HCT116 (cell line): ENCODE data around the gene NDUFS3. TPM values are rescaled to one million over a fixed set of nuclear protein-coding genes. Genes with fewer than 3 reads are reported as not detected.
A peak's percentile ranks its signal among the peaks of the same experiment; 100 is the strongest.
"Not testable (repeated sequence)": the region's sequence is repeated elsewhere in the genome, so short reads cannot be mapped to it uniquely, and the experiment has no call there.

ENCODE experiments used
- ATAC-seq: fragments of 200-7000 bp; cut with Tn5 transposase; 2 replicates; pipeline ENCODE4 v1.9.1; 2020; ENCODE audit warnings: mild to moderate bottlenecking, moderate library complexity
- BruUV-seq: library from RNA; stranded (reverse); fragments of 400-500 nt; replicated peaks from 2 replicates; lab custom pipeline; 2021; lab: Mats Ljungman, UMichigan
- CTCF ChIA-PET: fragments of 300-600 bp; sonication (Branson Sonifier 250); formaldehyde crosslinking; loops from one replicate; lab custom pipeline; 2021; ENCODE audit warnings: antibody characterized with exemption; lab: Charles Lee
- POLR2A ChIA-PET: fragments of 300-600, 350-600 bp; sonication (Branson Sonifier 250); formaldehyde crosslinking; loops from one replicate; lab custom pipeline; 2021; ENCODE audit warnings: antibody characterized with exemption; lab: Charles Lee
- RAD21 ChIA-PET, 2 experiments: fragments of 300-600 bp; sonication (Branson Sonifier 250); formaldehyde crosslinking; loops; one replicate each; lab custom pipeline; 2023; ENCODE audit warnings: low total read pairs in 2 of 2; ENCODE audit not compliant: uncharacterized antibody in 2 of 2, unreplicated experiment in 2 of 2, low non-redundant PET in 1 of 2; lab: Charles Lee
- DNase-seq: peaks from one replicate; pipeline ENCODE4 v3.0.0-alpha.2; 2010; ENCODE audit warnings: low read depth, low spot score
- H2AFZ ChIP-seq: fragments of 200-600 bp; shearing (Covaris generic), sonication (generic); 2 replicates; pipeline ENCODE4 v1.6.1; 2017; ENCODE audit warnings: low read depth, mixed run types, mixed read lengths, antibody characterized with exemption, low read length; ENCODE audit not compliant: poor library complexity, severe bottlenecking
- H3K27ac ChIP-seq: 2 replicates; pipeline ENCODE4 v1.5.1; 2012; ENCODE audit warnings: low read depth, low read length
- H3K27me3 ChIP-seq: fragments of 200-600 bp; sonication (generic); 2 replicates; pipeline ENCODE4 v1.6.1; 2016; ENCODE audit warnings: mixed run types, low read length, mixed read lengths; ENCODE audit not compliant: insufficient read depth
- H3K36me3 ChIP-seq, 2 experiments: fragments of 200-500 bp in 1 of 2; fragments of 200-600 bp in 1 of 2; sonication (Bioruptor generic) in 1 of 2; sonication (generic) in 1 of 2; 2 replicates each; pipeline versions ENCODE4 v1.5.1 to v1.6.1; 2014 to 2016; ENCODE audit warnings: low read length in 2 of 2, inconsistent platforms in 1 of 2, mixed read lengths in 1 of 2, mixed run types in 1 of 2; ENCODE audit not compliant: insufficient read depth in 2 of 2, control insufficient read depth in 1 of 2
- H3K4me1 ChIP-seq, 2 experiments: fragments of 200-600 bp in 1 of 2; sonication (generic) in 1 of 2; 2 replicates each; pipeline versions ENCODE4 v1.5.1 to v1.6.1; 2012 to 2017; ENCODE audit warnings: low read length in 2 of 2, inconsistent platforms in 1 of 2, mild to moderate bottlenecking in 1 of 2, mixed read lengths in 1 of 2, mixed run types in 1 of 2, moderate library complexity in 1 of 2; ENCODE audit not compliant: insufficient read depth in 2 of 2, control insufficient read depth in 1 of 2
- H3K4me2 ChIP-seq: fragments of 200-600 bp; sonication (generic); 2 replicates; pipeline ENCODE4 v1.6.1; 2017; ENCODE audit warnings: mixed run types, low read length, mixed read lengths
- H3K4me3 ChIP-seq, 2 experiments: fragments of 200-600 bp in 1 of 2; sonication (generic) in 1 of 2; replicated peaks in 1 of 2; 2 replicates each; pipeline ENCODE4 v1.5.1; 2011 to 2016; ENCODE audit warnings: low read length in 2 of 2, control low read depth in 1 of 2, low read depth in 1 of 2, mild to moderate bottlenecking in 1 of 2, mixed read lengths in 1 of 2, mixed run types in 1 of 2
- H3K79me2 ChIP-seq: fragments of 200-600 bp; sonication (generic); 2 replicates; pipeline ENCODE4 v1.6.1; 2017; ENCODE audit warnings: mild to moderate bottlenecking, mixed run types, low read length, moderate library complexity, mixed read lengths; ENCODE audit not compliant: insufficient read depth
- H3K9ac ChIP-seq: fragments of 200-600 bp; sonication (generic); 2 replicates; pipeline ENCODE4 v1.6.1; 2016; ENCODE audit warnings: low read length, mixed read lengths
- H3K9me2 ChIP-seq: fragments of 200-600 bp; sonication (generic), shearing (Covaris generic); 2 replicates; pipeline ENCODE4 v1.6.1; 2017; ENCODE audit warnings: mixed run types, mild to moderate bottlenecking, moderate library complexity; ENCODE audit not compliant: insufficient read depth
- H3K9me3 ChIP-seq, 2 experiments: fragments of 200-500 bp in 1 of 2; fragments of 200-600 bp in 1 of 2; sonication (Bioruptor generic) in 1 of 2; sonication (generic) in 1 of 2; 2 replicates each; pipeline ENCODE4 v1.6.1; 2014 to 2017; ENCODE audit warnings: low read length in 2 of 2, mixed read lengths in 2 of 2, inconsistent platforms in 1 of 2, low read depth in 1 of 2, mild to moderate bottlenecking in 1 of 2, mixed run types in 1 of 2, moderate library complexity in 1 of 2; ENCODE audit not compliant: control insufficient read depth in 1 of 2, insufficient read depth in 1 of 2
- H4K20me1 ChIP-seq: fragments of 200-600 bp; sonication (generic), shearing (Covaris generic); 2 replicates; pipeline ENCODE4 v1.6.1; 2017; ENCODE audit warnings: mixed run types, mild to moderate bottlenecking, moderate library complexity; ENCODE audit not compliant: insufficient read depth
- CBX3 ChIP-seq: IDR thresholded peaks from 2 replicates; pipeline ENCODE4 v1.6.1; 2012; ENCODE audit warnings: low read depth
- CEBPB ChIP-seq: IDR thresholded peaks from 2 replicates; pipeline ENCODE4 v1.6.1; 2012; ENCODE audit warnings: low read depth
- ELF1 ChIP-seq: IDR thresholded peaks from 2 replicates; pipeline ENCODE4 v1.6.1; 2012; ENCODE audit warnings: low read depth, borderline replicate concordance
- FOSL1 ChIP-seq: IDR thresholded peaks from 2 replicates; pipeline ENCODE4 v1.6.1; 2012; ENCODE audit warnings: low read depth
- JUND ChIP-seq: IDR thresholded peaks from 2 replicates; pipeline ENCODE4 v1.6.1; 2012
- POLR2A ChIP-seq: IDR thresholded peaks from 2 replicates; pipeline ENCODE4 v1.7.0; 2011; ENCODE audit warnings: borderline replicate concordance; ENCODE audit not compliant: insufficient read depth, insufficient read length; ENCODE audit errors: extremely low read depth
- POLR2AphosphoS5 ChIP-seq: IDR thresholded peaks from 2 replicates; pipeline ENCODE4 v1.6.1; 2011; ENCODE audit warnings: mild to moderate bottlenecking, low read depth, low read length, moderate library complexity
- RAD21 ChIP-seq: IDR thresholded peaks from 2 replicates; pipeline ENCODE4 v1.6.1; 2012; ENCODE audit warnings: low read depth, mild to moderate bottlenecking
- SIN3A ChIP-seq: IDR thresholded peaks from 2 replicates; pipeline ENCODE4 v1.6.1; 2012; ENCODE audit warnings: low read depth
- SP1 ChIP-seq: IDR thresholded peaks from 2 replicates; pipeline ENCODE4 v1.6.1; 2012; ENCODE audit warnings: low read depth
- SRF ChIP-seq: IDR thresholded peaks from 2 replicates; pipeline ENCODE4 v1.6.1; 2012; ENCODE audit warnings: low read depth
- YY1 ChIP-seq: IDR thresholded peaks from 2 replicates; pipeline ENCODE4 v1.6.1; 2011; ENCODE audit warnings: low read length, low read depth, moderate library complexity, mild to moderate bottlenecking; ENCODE audit not compliant: insufficient replicate concordance; ENCODE audit errors: extremely low read depth
- ZNF274 ChIP-seq: fragments of 200-500 bp; sonication (Bioruptor generic); IDR thresholded peaks from 2 replicates; pipeline ENCODE4 v1.6.1; 2014; ENCODE audit warnings: mild to moderate bottlenecking, low read depth, low read length, inconsistent platforms
- intact Hi-C: fragments of 100-400 bp; cut with micrococcal nuclease; formaldehyde crosslinking; loops from 2 replicates; pipeline ENCODE4 v1.10.0; 2022
- total RNA-seq: library from RNA; stranded (reverse); gene quantifications from one replicate; pipeline ENCODE4 v1.2.1, GENCODE V29; 2021; ENCODE audit not compliant: unreplicated experiment
- TF ChIP-seq, protein P1 (sequence below), 3 experiments: fragments of 200-600 bp in 1 of 3; sonication (generic) in 1 of 3; IDR thresholded peaks in 2 of 3; conservative IDR thresholded peaks in 1 of 3; 2 replicates each; pipeline ENCODE4 v1.5.1; 2012 to 2017; ENCODE audit warnings: low read depth in 2 of 3, low read length in 2 of 3, antibody characterized with exemption in 1 of 3, borderline replicate concordance in 1 of 3, control low read depth in 1 of 3, mild to moderate bottlenecking in 1 of 3, mixed read lengths in 1 of 3, mixed run types in 1 of 3, moderate library complexity in 1 of 3; ENCODE audit not compliant: insufficient read depth in 1 of 3
- TF ChIP-seq, protein P2 (sequence below): IDR thresholded peaks from 2 replicates; pipeline ENCODE4 v1.6.1; 2012; ENCODE audit warnings: low read depth

NDUFS3 gene
- total RNA-seq, 1 experiment from 2014 or later: 134 TPM

DNA sequence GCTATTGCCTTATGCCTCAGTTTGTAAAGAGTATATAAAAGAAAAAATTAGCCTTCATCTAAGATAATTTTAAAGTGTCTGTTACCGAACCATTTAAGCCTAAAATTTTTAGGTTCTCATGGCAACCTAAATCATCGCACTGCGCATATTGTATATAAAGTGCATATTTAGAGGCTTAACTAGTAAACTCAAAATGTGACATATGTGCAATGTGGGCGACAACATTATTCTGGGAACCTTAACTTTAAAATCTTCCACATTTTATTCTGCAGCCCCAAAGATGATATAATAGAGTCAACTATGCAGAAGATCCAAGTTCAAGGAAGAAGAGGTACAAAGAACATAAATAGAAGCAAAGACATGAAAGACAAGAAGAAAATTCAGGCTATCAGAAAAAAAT, 48.9 kb upstream of the NDUFS3 start (continued):
- no peak for TF ChIP-seq SIN3A
- no peak for TF ChIP-seq ZNF274
- no peak for TF ChIP-seq CEBPB
- TF ChIP-seq POLR2AphosphoS5: no peak
- no peak for TF ChIP-seq JUND

DNA sequence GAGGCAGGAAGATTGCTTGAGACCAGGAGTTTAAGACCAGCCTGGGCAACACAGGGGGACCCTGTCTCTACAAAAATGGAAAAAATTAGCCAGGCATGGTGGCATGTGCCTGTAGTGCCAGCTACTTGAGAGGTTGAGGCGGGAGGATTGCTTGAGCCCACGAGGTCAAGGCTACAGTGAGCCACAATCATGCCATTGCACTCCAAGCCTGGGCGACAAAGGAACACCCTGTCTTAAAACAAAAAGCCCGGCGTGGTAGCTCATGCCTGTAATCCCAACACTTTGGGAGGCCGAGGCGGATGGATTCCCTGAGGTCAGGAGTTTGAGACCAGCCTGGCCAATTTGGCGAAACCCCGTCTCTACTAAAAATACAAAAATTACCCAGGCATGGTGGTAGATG, 48.2 kb upstream of the NDUFS3 start:
- H3K9me2 ChIP-seq, H3K27me3 ChIP-seq, H3K27ac ChIP-seq, H2AFZ ChIP-seq, DNase-seq, H3K9ac ChIP-seq, H3K4me2 ChIP-seq, CTCF ChIA-PET, H3K9me3 ChIP-seq, H3K36me3 ChIP-seq, RAD21 ChIA-PET, H3K4me1 ChIP-seq, ATAC-seq, POLR2A ChIA-PET, H3K4me3 ChIP-seq, intact Hi-C loops, BruUV-seq: not testable (repeated sequence)
- peaks cover 19% of the 10 kb centered on the region; the same call in 1 of the 2 replicates for H4K20me1 ChIP-seq
- peaks cover 100% of the 10 kb centered on the region for H3K79me2 ChIP-seq

DNA sequence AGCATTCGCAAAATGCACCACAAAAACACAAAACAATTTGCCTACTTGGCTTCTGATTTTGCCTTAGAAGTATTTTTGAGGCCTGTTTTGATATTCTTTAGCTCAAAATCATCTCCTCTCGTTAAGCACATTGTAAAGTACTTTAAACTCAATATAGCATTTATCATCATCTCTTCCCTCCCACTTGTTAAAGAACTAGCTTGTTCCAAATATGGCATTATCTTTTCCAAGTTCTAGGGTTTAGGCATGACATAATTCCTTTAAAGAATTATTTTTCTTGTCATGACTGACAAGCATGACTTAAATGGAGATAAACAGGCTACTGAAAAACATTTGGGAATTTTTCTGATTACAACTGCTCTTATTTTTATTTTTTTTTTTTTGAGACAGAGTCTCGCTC, 47.2 kb upstream of the NDUFS3 start:
- ChIA-PET CTCF (no interaction called here), RAD21 (no interaction called here), POLR2A (no interaction called here)
- DNase-seq (no peak), ATAC-seq (no peak)
- Histone ChIP-seq H3K4me3 (no peak overlapping the region), H2AFZ (no peak overlapping the region), H3K4me1 (peaks cover 3 to 4% of the 10 kb centered on the region in 2 experiments; a peak in 1 of 4 replicates), H4K20me1 (peaks cover 19% of the 10 kb centered on the region; the same call in 1 of the 2 replicates), H3K27me3 (no peaks in the 10 kb centered on the region), H3K4me2 (no peak overlapping the region), H3K79me2 (peaks cover 100% of the 10 kb centered on the region), H3K9me3 (no peaks in the 10 kb centered on the region), H3K9ac (no peak overlapping the region), H3K27ac (no peak overlapping the region), H3K9me2 (no peaks in the 10 kb centered on the region), H3K36me3 (no peaks in the 10 kb centered on the region; a peak in 1 of 4 replicates)
- intact Hi-C loops: no loop called here
- TSS peak; percentile 33 for BruUV-seq
- no peak for TF ChIP-seq YY1
- no peak for TF ChIP-seq POLR2A
- no peak for TF ChIP-seq CBX3
- TF ChIP-seq SP1: no peak
- TF ChIP-seq, protein P1, sequence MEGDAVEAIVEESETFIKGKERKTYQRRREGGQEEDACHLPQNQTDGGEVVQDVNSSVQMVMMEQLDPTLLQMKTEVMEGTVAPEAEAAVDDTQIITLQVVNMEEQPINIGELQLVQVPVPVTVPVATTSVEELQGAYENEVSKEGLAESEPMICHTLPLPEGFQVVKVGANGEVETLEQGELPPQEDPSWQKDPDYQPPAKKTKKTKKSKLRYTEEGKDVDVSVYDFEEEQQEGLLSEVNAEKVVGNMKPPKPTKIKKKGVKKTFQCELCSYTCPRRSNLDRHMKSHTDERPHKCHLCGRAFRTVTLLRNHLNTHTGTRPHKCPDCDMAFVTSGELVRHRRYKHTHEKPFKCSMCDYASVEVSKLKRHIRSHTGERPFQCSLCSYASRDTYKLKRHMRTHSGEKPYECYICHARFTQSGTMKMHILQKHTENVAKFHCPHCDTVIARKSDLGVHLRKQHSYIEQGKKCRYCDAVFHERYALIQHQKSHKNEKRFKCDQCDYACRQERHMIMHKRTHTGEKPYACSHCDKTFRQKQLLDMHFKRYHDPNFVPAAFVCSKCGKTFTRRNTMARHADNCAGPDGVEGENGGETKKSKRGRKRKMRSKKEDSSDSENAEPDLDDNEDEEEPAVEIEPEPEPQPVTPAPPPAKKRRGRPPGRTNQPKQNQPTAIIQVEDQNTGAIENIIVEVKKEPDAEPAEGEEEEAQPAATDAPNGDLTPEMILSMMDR (IDR thresholded peaks at IDR 0.05 in 2 of 3, conservative IDR thresholded peaks at IDR 0.05 in 1 of 3; ENCODE audit: borderline replicate concordance in 1 of 3, insufficient read depth in 1 of 3, low read depth in 2 of 3, low read length in 2 of 3): no peak
- no peak for TF ChIP-seq ELF1
- no peak for TF ChIP-seq RAD21
- no peak for TF ChIP-seq CEBPB
- no peak for TF ChIP-seq SIN3A
- TF ChIP-seq, protein P2, sequence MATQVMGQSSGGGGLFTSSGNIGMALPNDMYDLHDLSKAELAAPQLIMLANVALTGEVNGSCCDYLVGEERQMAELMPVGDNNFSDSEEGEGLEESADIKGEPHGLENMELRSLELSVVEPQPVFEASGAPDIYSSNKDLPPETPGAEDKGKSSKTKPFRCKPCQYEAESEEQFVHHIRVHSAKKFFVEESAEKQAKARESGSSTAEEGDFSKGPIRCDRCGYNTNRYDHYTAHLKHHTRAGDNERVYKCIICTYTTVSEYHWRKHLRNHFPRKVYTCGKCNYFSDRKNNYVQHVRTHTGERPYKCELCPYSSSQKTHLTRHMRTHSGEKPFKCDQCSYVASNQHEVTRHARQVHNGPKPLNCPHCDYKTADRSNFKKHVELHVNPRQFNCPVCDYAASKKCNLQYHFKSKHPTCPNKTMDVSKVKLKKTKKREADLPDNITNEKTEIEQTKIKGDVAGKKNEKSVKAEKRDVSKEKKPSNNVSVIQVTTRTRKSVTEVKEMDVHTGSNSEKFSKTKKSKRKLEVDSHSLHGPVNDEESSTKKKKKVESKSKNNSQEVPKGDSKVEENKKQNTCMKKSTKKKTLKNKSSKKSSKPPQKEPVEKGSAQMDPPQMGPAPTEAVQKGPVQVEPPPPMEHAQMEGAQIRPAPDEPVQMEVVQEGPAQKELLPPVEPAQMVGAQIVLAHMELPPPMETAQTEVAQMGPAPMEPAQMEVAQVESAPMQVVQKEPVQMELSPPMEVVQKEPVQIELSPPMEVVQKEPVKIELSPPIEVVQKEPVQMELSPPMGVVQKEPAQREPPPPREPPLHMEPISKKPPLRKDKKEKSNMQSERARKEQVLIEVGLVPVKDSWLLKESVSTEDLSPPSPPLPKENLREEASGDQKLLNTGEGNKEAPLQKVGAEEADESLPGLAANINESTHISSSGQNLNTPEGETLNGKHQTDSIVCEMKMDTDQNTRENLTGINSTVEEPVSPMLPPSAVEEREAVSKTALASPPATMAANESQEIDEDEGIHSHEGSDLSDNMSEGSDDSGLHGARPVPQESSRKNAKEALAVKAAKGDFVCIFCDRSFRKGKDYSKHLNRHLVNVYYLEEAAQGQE: no peak
- no peak for TF ChIP-seq FOSL1
- TF ChIP-seq SRF: no peak
